ENCODE measurements around the gene NRROS. TPM values are rescaled to one million over a fixed set of nuclear protein-coding genes. Genes with fewer than 3 reads are reported as not detected.

The NRROS gene
- total and polyA plus RNA-seq, 2 experiments from 2014 or later: 0.33 TPM; not detected in 1

- H3K27me3 ChIP-seq: peaks cover 4% of the 10 kb centered on the region
- no peak overlapping the region for H3K4me3 ChIP-seq
- H3K79me2 ChIP-seq: no peaks in the 10 kb centered on the region
- DNase-seq (ENCODE audit: low spot score): no peak
- no peaks in the 10 kb centered on the region for H4K20me1 ChIP-seq (ENCODE audit: insufficient read depth, poor library complexity, severe bottlenecking)
- no peaks in the 10 kb centered on the region for H3K4me1 ChIP-seq (ENCODE audit: insufficient read depth)
- no peaks in the 10 kb centered on the region for H3K36me3 ChIP-seq (replicated peaks; ENCODE audit: insufficient read depth, low read depth)
- WGBS (ENCODE audit: low lambda C conversion rate, missing lambda C conversion rate): 97% methylated on average over 4 of the region's 4 CpGs
- TF ChIP-seq EZH2 (IDR thresholded peaks at IDR 0.05; ENCODE audit: borderline replicate concordance): no peak
- TF ChIP-seq EZH2phosphoT487 (IDR thresholded peaks at IDR 0.05; ENCODE audit: low read depth, severe bottlenecking, unreplicated experiment): no peak
- no peak for TF ChIP-seq CTCF (IDR thresholded peaks at IDR 0.05; ENCODE audit: poor library complexity)
- no peak overlapping the region for H2AFZ ChIP-seq
- H3K9me3 ChIP-seq (ENCODE audit: low read depth): no peaks in the 10 kb centered on the region
- no peak overlapping the region for H3K27ac ChIP-seq
- H3K4me2 ChIP-seq: no peak overlapping the region
- no peaks in the 10 kb centered on the region for H3K9me2 ChIP-seq (replicated peaks; ENCODE audit: insufficient read depth)
These were observed 5.6 kb downstream of the NRROS start for GRCh38 chr3:196645096-196645495.

- H3K4me2 ChIP-seq: no peak overlapping the region
- WGBS (ENCODE audit: low lambda C conversion rate, missing lambda C conversion rate): 90% methylated on average over 21 of the region's 21 CpGs
- no peak overlapping the region for H3K4me3 ChIP-seq
- no peaks in the 10 kb centered on the region for H3K4me1 ChIP-seq (ENCODE audit: insufficient read depth)
- no peaks in the 10 kb centered on the region for H3K9me2 ChIP-seq (replicated peaks; ENCODE audit: insufficient read depth)
- no peak overlapping the region for H3K27ac ChIP-seq
- H2AFZ ChIP-seq: no peak overlapping the region
- TF ChIP-seq CTCF (IDR thresholded peaks at IDR 0.05; ENCODE audit: poor library complexity) (no peak), EZH2 (IDR thresholded peaks at IDR 0.05; ENCODE audit: borderline replicate concordance) (no peak), EZH2phosphoT487 (IDR thresholded peaks at IDR 0.05; ENCODE audit: low read depth, severe bottlenecking, unreplicated experiment) (no peak)
- no peaks in the 10 kb centered on the region for H3K27me3 ChIP-seq
- H3K79me2 ChIP-seq: no peaks in the 10 kb centered on the region
- H3K9me3 ChIP-seq (ENCODE audit: low read depth): no peaks in the 10 kb centered on the region
- DNase-seq (ENCODE audit: low spot score): no peak
- H4K20me1 ChIP-seq (ENCODE audit: insufficient read depth, poor library complexity, severe bottlenecking): no peaks in the 10 kb centered on the region
- no peaks in the 10 kb centered on the region for H3K36me3 ChIP-seq (replicated peaks; ENCODE audit: insufficient read depth, low read depth)
These were observed 6.6 kb downstream of the NRROS start for GRCh38 chr3:196645897-196646665.

GRCh38 chr3:196646666-196647216 is 7.2 kb downstream of the NRROS start:
- H3K79me2 ChIP-seq: no peaks in the 10 kb centered on the region
- TF ChIP-seq EZH2phosphoT487 (IDR thresholded peaks at IDR 0.05; ENCODE audit: low read depth, severe bottlenecking, unreplicated experiment) (no peak), EZH2 (IDR thresholded peaks at IDR 0.05; ENCODE audit: borderline replicate concordance) (no peak), CTCF (IDR thresholded peaks at IDR 0.05; ENCODE audit: poor library complexity) (no peak)
- H3K4me2 ChIP-seq: no peak overlapping the region
- H3K9me3 ChIP-seq (ENCODE audit: low read depth): no peaks in the 10 kb centered on the region
- H3K4me1 ChIP-seq (ENCODE audit: insufficient read depth): no peaks in the 10 kb centered on the region
- 95% methylated on average over 17 of the region's 17 CpGs for WGBS (ENCODE audit: low lambda C conversion rate, missing lambda C conversion rate)
- H3K27ac ChIP-seq: no peak overlapping the region
- no peak for DNase-seq (ENCODE audit: low spot score)
- H3K27me3 ChIP-seq: no peaks in the 10 kb centered on the region
- no peaks in the 10 kb centered on the region for H3K9me2 ChIP-seq (replicated peaks; ENCODE audit: insufficient read depth)
- no peak overlapping the region for H3K4me3 ChIP-seq
- no peaks in the 10 kb centered on the region for H4K20me1 ChIP-seq (ENCODE audit: insufficient read depth, poor library complexity, severe bottlenecking)
- no peaks in the 10 kb centered on the region for H3K36me3 ChIP-seq (replicated peaks; ENCODE audit: insufficient read depth, low read depth)
- H2AFZ ChIP-seq: no peak overlapping the region

Data from hepatocyte (in vitro differentiated cells).